Trophoblast cell (in vitro differentiated cells and primary cell): ENCODE data around the gene CSTF1.

Experiments used
- DNase-seq, 2 donors: peaks; one replicate each; pipeline ENCODE4 v3.0.0-alpha.2; 2016
- H2AFZ ChIP-seq: 2 replicates; pipeline ENCODE4 v1.6.1; 2013; ENCODE audit warnings: low read length, moderate library complexity, mild to moderate bottlenecking; ENCODE audit not compliant: insufficient read depth, poor library complexity
- H2AK5ac ChIP-seq: 2 replicates; pipeline ENCODE4 v1.6.1; 2013; ENCODE audit warnings: mild to moderate bottlenecking, low read length
- H2BK120ac ChIP-seq: 2 replicates; pipeline ENCODE4 v1.6.1; 2013; ENCODE audit warnings: low read length, mild to moderate bottlenecking, moderate library complexity; ENCODE audit not compliant: insufficient read depth, poor library complexity
- H2BK12ac ChIP-seq: 2 replicates; pipeline ENCODE4 v1.6.1; 2013; ENCODE audit warnings: mild to moderate bottlenecking, low read length, moderate library complexity
- H2BK5ac ChIP-seq: 2 replicates; pipeline ENCODE4 v1.6.1; 2013; ENCODE audit warnings: low read length, low read depth, moderate library complexity, mild to moderate bottlenecking; ENCODE audit not compliant: poor library complexity
- H3K14ac ChIP-seq: 2 replicates; pipeline ENCODE4 v1.6.1; 2013; ENCODE audit warnings: mild to moderate bottlenecking, low read length
- H3K18ac ChIP-seq: 2 replicates; pipeline ENCODE4 v1.6.1; 2013; ENCODE audit warnings: mild to moderate bottlenecking, low read length
- H3K23ac ChIP-seq: 2 replicates; pipeline ENCODE4 v1.6.1; 2013; ENCODE audit warnings: low read length
- H3K27ac ChIP-seq: 2 replicates; pipeline ENCODE4 v1.5.1; 2013; ENCODE audit warnings: low read depth, mild to moderate bottlenecking, inconsistent platforms, low read length, moderate library complexity
- H3K27me3 ChIP-seq: 2 replicates; pipeline ENCODE4 v1.6.1; 2013; ENCODE audit warnings: inconsistent platforms, mild to moderate bottlenecking, low read length, moderate library complexity; ENCODE audit not compliant: insufficient read depth
- H3K36me3 ChIP-seq, 2 experiments: 1 replicate in 1 of 2; 2 replicates in 1 of 2; pipeline ENCODE4 v1.6.1; 2013; ENCODE audit warnings: low read length in 2 of 2, mild to moderate bottlenecking in 2 of 2, moderate library complexity in 1 of 2; ENCODE audit not compliant: insufficient read depth in 2 of 2, control insufficient read depth in 1 of 2
- H3K4ac ChIP-seq: 2 replicates; pipeline ENCODE4 v1.6.1; 2013; ENCODE audit warnings: low read depth, mild to moderate bottlenecking, low read length, moderate library complexity
- H3K4me1 ChIP-seq, 2 experiments: 1 replicate in 1 of 2; 2 replicates in 1 of 2; pipeline ENCODE4 v1.6.1; 2013; ENCODE audit warnings: low read length in 2 of 2, mild to moderate bottlenecking in 2 of 2, moderate library complexity in 1 of 2; ENCODE audit not compliant: insufficient read depth in 2 of 2, control insufficient read depth in 1 of 2
- H3K4me2 ChIP-seq: 2 replicates; pipeline ENCODE4 v1.6.1; 2013; ENCODE audit warnings: inconsistent platforms, mild to moderate bottlenecking, low read length, moderate library complexity
- H3K4me3 ChIP-seq: 2 replicates; pipeline ENCODE4 v1.5.1; 2013; ENCODE audit warnings: mild to moderate bottlenecking, low read depth, low read length, inconsistent platforms
- H3K79me1 ChIP-seq: one replicate; pipeline ENCODE4 v1.6.1; 2013; ENCODE audit warnings: low read length
- H3K79me2 ChIP-seq: 2 replicates; pipeline ENCODE4 v1.6.1; 2013; ENCODE audit warnings: low read length, mild to moderate bottlenecking; ENCODE audit not compliant: control insufficient read depth, insufficient read depth, poor library complexity
- H3K9ac ChIP-seq: 2 replicates; pipeline ENCODE4 v1.6.1; 2013; ENCODE audit warnings: mild to moderate bottlenecking, low read length
- H3K9me3 ChIP-seq: 2 replicates; pipeline ENCODE4 v1.6.1; 2013; ENCODE audit warnings: low read depth, mild to moderate bottlenecking, control low read depth, inconsistent platforms, low read length; ENCODE audit not compliant: insufficient read depth
- H4K12ac ChIP-seq: 2 replicates; pipeline ENCODE4 v1.6.1; 2013; ENCODE audit warnings: low read depth, mild to moderate bottlenecking, low read length, moderate library complexity
- H4K8ac ChIP-seq: 2 replicates; pipeline ENCODE4 v1.6.1; 2013; ENCODE audit warnings: low read depth, mild to moderate bottlenecking, low read length, moderate library complexity
- H4K91ac ChIP-seq: one replicate; pipeline ENCODE4 v1.6.1; 2013; ENCODE audit warnings: low read depth, mild to moderate bottlenecking, low read length, moderate library complexity
- WGBS: extraction: QIAGEN DNeasy Blood & Tissue Kit; methylation state at CpG from one replicate; pipeline ENCODE4 v1.1.7; 2013; ENCODE audit warnings: missing lambda C conversion rate; ENCODE audit not compliant: insufficient read length, insufficient coverage; ENCODE audit errors: extremely low coverage; 5-methylcytosine and 5-hydroxymethylcytosine counted together

CSTF1 gene

GRCh38 chr20:56347628-56348304 is 44.7 kb upstream of the CSTF1 start:
- Histone ChIP-seq H3K4me2 (no peak overlapping the region), H2BK120ac (no peak overlapping the region), H3K4me1 (no peaks in the 10 kb centered on the region), H3K79me1 (no peaks in the 10 kb centered on the region), H3K79me2 (no peaks in the 10 kb centered on the region), H3K9me3 (peaks cover 1% of the 10 kb centered on the region), H3K27me3 (no peaks in the 10 kb centered on the region), H3K9ac (no peak overlapping the region), H2BK5ac (no peak overlapping the region), H3K4me3 (no peak overlapping the region), H3K4ac (no peak overlapping the region), H4K91ac (no peak overlapping the region), H4K12ac (no peak overlapping the region), H2AFZ (no peak overlapping the region), H3K23ac (no peak overlapping the region), H2BK12ac (no peak overlapping the region), H3K14ac (no peak overlapping the region), H4K8ac (no peak overlapping the region), H3K18ac (no peak overlapping the region), H3K36me3 (no peaks in the 10 kb centered on the region), H2AK5ac (no peak overlapping the region), H3K27ac (no peak overlapping the region)
- DNase-seq, result no peak
- no CpG with 5 or more reads among the region's 13 CpGs for WGBS

DNA sequence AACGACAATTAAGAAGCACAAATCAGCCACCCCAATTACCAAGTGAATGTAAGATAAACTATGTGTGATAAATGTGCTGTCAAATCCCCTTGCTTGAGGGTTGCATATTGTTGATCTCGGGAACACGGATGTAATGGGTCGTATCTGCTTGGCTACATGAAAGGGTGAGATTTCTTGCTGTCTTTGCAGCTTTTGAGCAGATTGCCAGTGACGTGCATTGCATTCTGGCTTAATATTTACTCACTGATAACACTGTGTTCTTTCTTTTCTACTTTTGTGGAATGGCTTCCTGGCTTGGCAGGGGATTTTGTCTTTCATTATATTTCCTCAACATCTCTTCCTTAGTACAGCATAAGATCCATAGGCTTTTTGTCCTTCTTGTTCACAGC is 44.1 kb upstream of the CSTF1 start:
- H3K79me2 ChIP-seq, result no peaks in the 10 kb centered on the region
- no peak for DNase-seq
- no peak overlapping the region for H4K91ac ChIP-seq
- no peak overlapping the region for H3K14ac ChIP-seq
- H2BK120ac ChIP-seq, result no peak overlapping the region
- H3K4ac ChIP-seq, result no peak overlapping the region
- no peaks in the 10 kb centered on the region for H3K27me3 ChIP-seq
- H3K9ac ChIP-seq, result no peak overlapping the region
- H2AFZ ChIP-seq, result no peak overlapping the region
- H3K9me3 ChIP-seq, result no peaks in the 10 kb centered on the region
- H4K8ac ChIP-seq, result no peak overlapping the region
- H3K18ac ChIP-seq, result no peak overlapping the region
- H3K23ac ChIP-seq, result no peak overlapping the region
- WGBS, result no CpG with 5 or more reads among the region's 5 CpGs
- no peak overlapping the region for H3K4me2 ChIP-seq
- no peaks in the 10 kb centered on the region for H3K36me3 ChIP-seq
- no peak overlapping the region for H2BK12ac ChIP-seq
- H4K12ac ChIP-seq, result no peak overlapping the region
- H2AK5ac ChIP-seq, result no peak overlapping the region
- H2BK5ac ChIP-seq, result no peak overlapping the region
- H3K4me1 ChIP-seq, result no peaks in the 10 kb centered on the region
- H3K79me1 ChIP-seq, result no peaks in the 10 kb centered on the region
- no peak overlapping the region for H3K4me3 ChIP-seq
- no peak overlapping the region for H3K27ac ChIP-seq

GRCh38 chr20:56348746-56349145 is 43.7 kb upstream of the CSTF1 start:
- H3K14ac ChIP-seq, result no peak overlapping the region
- no peak overlapping the region for H3K9ac ChIP-seq
- no peaks in the 10 kb centered on the region for H3K79me1 ChIP-seq
- no peaks in the 10 kb centered on the region for H3K4me1 ChIP-seq
- H3K36me3 ChIP-seq, result no peaks in the 10 kb centered on the region
- H4K91ac ChIP-seq, result no peak overlapping the region
- no peak overlapping the region for H2BK5ac ChIP-seq
- H3K27ac ChIP-seq, result no peak overlapping the region
- no peak overlapping the region for H3K4me3 ChIP-seq
- H2AFZ ChIP-seq, result no peak overlapping the region
- H3K18ac ChIP-seq, result no peak overlapping the region
- no peak overlapping the region for H2BK120ac ChIP-seq
- H2BK12ac ChIP-seq, result no peak overlapping the region
- H3K79me2 ChIP-seq, result no peaks in the 10 kb centered on the region
- no peak overlapping the region for H3K4me2 ChIP-seq
- no peak for DNase-seq
- no peak overlapping the region for H4K8ac ChIP-seq
- H3K4ac ChIP-seq, result no peak overlapping the region
- no peak overlapping the region for H3K23ac ChIP-seq
- H3K9me3 ChIP-seq, result no peaks in the 10 kb centered on the region
- no CpG with 5 or more reads among the region's 3 CpGs for WGBS
- no peak overlapping the region for H2AK5ac ChIP-seq
- no peak overlapping the region for H4K12ac ChIP-seq
- H3K27me3 ChIP-seq, result no peaks in the 10 kb centered on the region

DNA sequence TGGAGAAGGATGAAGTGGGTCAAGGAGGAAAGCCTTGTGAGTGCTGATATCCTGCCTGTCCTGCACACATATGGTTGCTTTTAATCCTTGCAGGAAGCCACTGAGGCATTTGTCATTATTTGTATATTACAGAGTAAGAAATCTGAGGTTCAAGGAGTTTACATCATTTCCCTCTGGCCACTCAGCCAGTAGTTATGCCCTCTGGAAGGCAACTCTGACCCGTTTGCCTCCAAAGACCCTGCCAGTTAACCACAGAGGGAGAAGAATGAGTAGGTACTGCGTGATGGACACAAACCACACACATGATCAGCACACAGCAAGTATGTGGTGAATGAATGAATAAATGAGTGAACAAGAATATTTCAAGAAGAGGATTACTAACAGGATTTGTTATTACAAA is 41.6 kb upstream of the CSTF1 start:
- Histone ChIP-seq H3K18ac (no peak overlapping the region), H3K4ac (no peak overlapping the region), H3K4me1 (no peaks in the 10 kb centered on the region), H3K9me3 (no peaks in the 10 kb centered on the region), H3K9ac (no peak overlapping the region), H3K14ac (no peak overlapping the region), H4K12ac (no peak overlapping the region), H2AK5ac (no peak overlapping the region), H3K79me2 (no peaks in the 10 kb centered on the region), H2BK120ac (no peak overlapping the region), H4K8ac (no peak overlapping the region), H3K27ac (no peak overlapping the region), H3K23ac (peak overlapping the region; percentile 94), H3K79me1 (no peaks in the 10 kb centered on the region), H3K27me3 (no peaks in the 10 kb centered on the region), H3K4me2 (no peak overlapping the region), H4K91ac (no peak overlapping the region), H2AFZ (no peak overlapping the region), H3K36me3 (no peaks in the 10 kb centered on the region), H3K4me3 (no peak overlapping the region), H2BK12ac (no peak overlapping the region), H2BK5ac (no peak overlapping the region)
- DNase-seq, result no peak
- no CpG with 5 or more reads among the region's 2 CpGs for WGBS
